GM06990 (cell line): ENCODE data around the gene CDK2AP2.
"Not testable (repeated sequence)": the region's sequence is repeated elsewhere in the genome, so short reads cannot be mapped to it uniquely, and the experiment has no call there.

Source experiments
- DNase-seq: peaks from one replicate; pipeline ENCODE4 v3.0.0-alpha.2; 2011; ENCODE audit not compliant: insufficient read length; ENCODE audit errors: extremely low read depth
- H3K27me3 ChIP-seq: replicated peaks from 2 replicates; pipeline ENCODE4 v1.6.0; 2011; ENCODE audit warnings: low read length; ENCODE audit not compliant: control insufficient read depth, insufficient read depth
- H3K36me3 ChIP-seq: 2 replicates; pipeline ENCODE4 v1.5.1; 2011; ENCODE audit warnings: low read length; ENCODE audit not compliant: control insufficient read depth, insufficient read depth
- H3K4me3 ChIP-seq: replicated peaks from 2 replicates; pipeline ENCODE4 v1.5.1; 2011; ENCODE audit warnings: low read depth, mild to moderate bottlenecking, control low read depth, low read length
- CTCF ChIP-seq: IDR thresholded peaks from 2 replicates; pipeline ENCODE4 v1.5.1; 2011; ENCODE audit warnings: low read length, control low read depth, mild to moderate bottlenecking, inconsistent platforms; ENCODE audit not compliant: insufficient read depth, poor library complexity, severe bottlenecking

Gene CDK2AP2

GRCh38 chr11:67507864-67508485 is at the start of gene CDK2AP2:
Gene CDK2AP2, minus strand, starts transcription at chr11:67508162. Its CDS starts 80 bp downstream, at chr11:67508082.
- no peak for TF ChIP-seq CTCF
- H3K4me3 ChIP-seq, result peak within 1 kb of the TSS; percentile 96
- peaks cover 6% of the 10 kb centered on the region for H3K36me3 ChIP-seq
- DNase-seq, result peak; percentile 100
- H3K27me3 ChIP-seq, result no peaks in the 10 kb centered on the region

GRCh38 chr11:67556244-67556643 is 48.3 kb upstream of the CDK2AP2 start:
- no peak for TF ChIP-seq CTCF
- no peak overlapping the region for H3K4me3 ChIP-seq
- no peaks in the 10 kb centered on the region for H3K36me3 ChIP-seq
- no peaks in the 10 kb centered on the region for H3K27me3 ChIP-seq
- DNase-seq, result no peak

GRCh38 chr11:67551697-67552096 is 43.7 kb upstream of the CDK2AP2 start:
- DNase-seq, H3K4me3 ChIP-seq, H3K36me3 ChIP-seq, H3K27me3 ChIP-seq: not testable (repeated sequence)

GRCh38 chr11:67551127-67551526 is 43.2 kb upstream of the CDK2AP2 start:
- no peak for DNase-seq
- TF ChIP-seq CTCF, result no peak
- Histone ChIP-seq H3K36me3 (no peaks in the 10 kb centered on the region), H3K27me3 (peaks cover 1% of the 10 kb centered on the region; the same call in 1 of the 2 replicates), H3K4me3 (no peak overlapping the region)

GRCh38 chr11:67548555-67549110 is 40.7 kb upstream of the CDK2AP2 start:
- H3K4me3 ChIP-seq, result no peak overlapping the region
- no peak for DNase-seq
- peaks cover 1% of the 10 kb centered on the region; the same call in 1 of the 2 replicates for H3K27me3 ChIP-seq
- H3K36me3 ChIP-seq, result no peaks in the 10 kb centered on the region
- TF ChIP-seq CTCF, result no peak

GRCh38 chr11:67548112-67548511 is 40.1 kb upstream of the CDK2AP2 start:
- H3K36me3 ChIP-seq, H3K27me3 ChIP-seq, H3K4me3 ChIP-seq, DNase-seq: not testable (repeated sequence)
